K562 (cell line): ENCODE results near the gene RNF187. TPM values are rescaled to one million over a fixed set of nuclear protein-coding genes. Genes with fewer than 3 reads are reported as not detected.

Experiments
- ESRRB ChIP-seq: fragments of 250-450 bp; sonication (Bioruptor Pico); IDR thresholded peaks from 2 replicates; pipeline ENCODE4 v1.5.0; 2020; ENCODE audit warnings: mild to moderate bottlenecking, moderate library complexity, borderline replicate concordance
- FOXA3 ChIP-seq, 2 experiments: fragments of 450-650 bp in 1 of 2; sonication (generic) in 1 of 2; formaldehyde crosslinking; IDR thresholded peaks in 1 of 2; conservative IDR thresholded peaks in 1 of 2; 2 replicates each; pipeline versions ENCODE4 v1.4.0 to v1.8.0; 2020 to 2022; ENCODE audit warnings: mild to moderate bottlenecking in 2 of 2, missing genetic modification reagents in 1 of 2
- GTF2E2 ChIP-seq: fragments of 200-800 bp; sonication (Bioruptor generic); IDR thresholded peaks from 2 replicates; pipeline ENCODE4 v1.6.1; 2016; ENCODE audit warnings: missing genetic modification characterization, missing compliant biosample characterization
- HIVEP1 ChIP-seq: fragments of 250-450 bp; sonication (Bioruptor Pico); IDR thresholded peaks from 2 replicates; pipeline ENCODE4 v1.4.0; 2020; ENCODE audit warnings: mild to moderate bottlenecking
- MNT ChIP-seq, 2 experiments: fragments of 450-650 bp; conservative IDR thresholded peaks; 2 replicates each; pipeline ENCODE4 v1.6.1; 2017; ENCODE audit warnings: mild to moderate bottlenecking in 2 of 2, moderate library complexity in 2 of 2
- NCOR1 ChIP-seq: fragments of 450-650 bp; IDR thresholded peaks from 2 replicates; pipeline ENCODE4 v1.6.1; 2016; ENCODE audit warnings: mild to moderate bottlenecking, moderate library complexity
- NFRKB ChIP-seq: fragments of 450-650 bp; IDR thresholded peaks from 2 replicates; pipeline ENCODE4 v1.6.1; 2016; ENCODE audit warnings: low read depth
- POLR2G ChIP-seq: fragments of 200-400 bp; formaldehyde crosslinking; IDR thresholded peaks from 2 replicates; pipeline ENCODE4 v1.6.1; 2017; ENCODE audit warnings: low read depth, mild to moderate bottlenecking, antibody characterized with exemption, low read length, moderate library complexity
- POU5F1 ChIP-seq: fragments of 150-350 bp; IDR thresholded peaks from 2 replicates; pipeline ENCODE4 v1.6.1; 2014; ENCODE audit warnings: borderline replicate concordance, low read length, low read depth, mild to moderate bottlenecking; ENCODE audit not compliant: partially characterized antibody
- SMARCE1 ChIP-seq: fragments of 450-650 bp; IDR thresholded peaks from 2 replicates; pipeline ENCODE4 v1.7.1; 2016; ENCODE audit warnings: mild to moderate bottlenecking
- SOX6 ChIP-seq: fragments of 450-650 bp; IDR thresholded peaks from 2 replicates; pipeline ENCODE4 v1.6.1; 2014; ENCODE audit warnings: mild to moderate bottlenecking
- TCF15 ChIP-seq: fragments of 250-450 bp; sonication (Bioruptor Pico); IDR thresholded peaks from 2 replicates; pipeline ENCODE4 v1.8.0; 2022; ENCODE audit warnings: moderate library complexity, mild to moderate bottlenecking, inconsistent platforms
- TFE3 ChIP-seq: fragments of 450-650 bp; formaldehyde crosslinking; IDR thresholded peaks from 2 replicates; pipeline ENCODE4 v1.4.0; 2020; ENCODE audit warnings: mild to moderate bottlenecking, mixed read lengths
- ZEB2 ChIP-seq: fragments of 450-650 bp; IDR thresholded peaks from 2 replicates; pipeline ENCODE4 v1.6.1; 2016
- ZFP91 ChIP-seq: sonication (generic); formaldehyde crosslinking; IDR thresholded peaks from 2 replicates; pipeline ENCODE4 v1.8.0; 2022; ENCODE audit warnings: mild to moderate bottlenecking, missing genetic modification reagents
- ZKSCAN8 ChIP-seq: fragments of 200-800 bp; sonication (Bioruptor generic); IDR thresholded peaks from 2 replicates; pipeline ENCODE4 v1.6.1; 2016; ENCODE audit warnings: missing genetic modification characterization, missing compliant biosample characterization
- ZNF217 ChIP-seq: sonication (generic); formaldehyde crosslinking; IDR thresholded peaks from 2 replicates; pipeline ENCODE4 v1.8.0; 2022; ENCODE audit warnings: mild to moderate bottlenecking, missing genetic modification reagents
- ZNF445 ChIP-seq: fragments of 250-450 bp; sonication (Bioruptor Pico); IDR thresholded peaks from 2 replicates; pipeline ENCODE4 v1.4.0; 2020; ENCODE audit warnings: low read depth, mild to moderate bottlenecking, moderate library complexity
- ZNF512 ChIP-seq: IDR thresholded peaks from 2 replicates; pipeline ENCODE4 v1.6.1; 2016; ENCODE audit warnings: missing genetic modification characterization, missing compliant biosample characterization
- ZNF668 ChIP-seq: fragments of 250-450 bp; sonication (Bioruptor Pico); IDR thresholded peaks from 2 replicates; pipeline ENCODE4 v1.8.0; 2022; ENCODE audit warnings: mild to moderate bottlenecking, inconsistent platforms
- ZNF76 ChIP-seq: fragments of 250-450 bp; sonication (Bioruptor Pico); IDR thresholded peaks from 2 replicates; pipeline ENCODE4 v1.4.0; 2020; ENCODE audit warnings: mild to moderate bottlenecking, moderate library complexity, borderline replicate concordance
- ZSCAN32 ChIP-seq: fragments of 450-650 bp; formaldehyde crosslinking; IDR thresholded peaks from 2 replicates; pipeline ENCODE4 v1.4.0; 2020; ENCODE audit warnings: mild to moderate bottlenecking, moderate library complexity
- polyA plus RNA-seq, 8 experiments: library from polyadenylated mRNA; depleted of rRNA in 4 of 8; stranded (reverse) in 5 of 8; unstranded in 3 of 8; fragments of >200 nt; fragmentation: Nextera tagmentation in 2 of 8; fragmentation: Illumina TruSeq in 1 of 8; extraction: Ambion mirVana in 2 of 8; extraction: Trizol in 1 of 8; gene quantifications; 2 replicates each; pipeline versions ENCODE4 v1.2.1 to v1.2.3, GENCODE V29; 2011 to 2014; ENCODE audit warnings: inconsistent platforms in 1 of 8, missing spikeins in 1 of 8
- total RNA-seq, 7 experiments: library from RNA; depleted of rRNA in 6 of 7; stranded (reverse); fragments of >200 nt in 6 of 7; fragmentation: Illumina TruSeq in 2 of 7; extraction: Trizol in 2 of 7; gene quantifications; 2 replicates each; pipeline versions ENCODE4 v1.2.1 to v1.2.3, GENCODE V29; 2011 to 2021; ENCODE audit warnings: low replicate concordance in 1 of 7

RNF187 gene
- total and polyA plus RNA-seq, 9 of the 15 experiments (the other 6 are each of a cell fraction or from before 2014, with no cell fraction given): 2.3 to 119 (median 41.9) TPM

GRCh38 chr1:228513236-228513900 is 26.2 kb downstream of the RNF187 start (continued):
- no peak for TF ChIP-seq ZNF512 (tag)
- peak; percentile 49; the same call in 1 of the 2 replicates for TF ChIP-seq TCF15 (CRISPR knock-in tag)
- peak in 1 of 2 experiments; percentile 69; a peak in 1 of 4 replicates for TF ChIP-seq FOXA3 (CRISPR knock-in tag; conservative IDR thresholded peaks at IDR 0.05 in 1 of 2, IDR thresholded peaks at IDR 0.05 in 1 of 2)
- peak; percentile 93 for TF ChIP-seq ZKSCAN8 (CRISPR knock-in tag)
- TF ChIP-seq ZEB2: peak; percentile 98
- TF ChIP-seq ZSCAN32 (CRISPR knock-in tag): peak; percentile 83
- TF ChIP-seq SOX6: peak; percentile 99
- no peak for TF ChIP-seq ESRRB (CRISPR knock-in tag)
- TF ChIP-seq POLR2G: no peak
- 0 out of 2 replicates have a peak, but pooled peaks have one; percentile 53 for TF ChIP-seq ZNF445 (CRISPR knock-in tag)
- 0 out of 2 replicates have a peak, but pooled peaks have one; percentile 35 for TF ChIP-seq NFRKB
- TF ChIP-seq NCOR1: peak; percentile 99
- TF ChIP-seq GTF2E2 (tag): no peak
- no peak for TF ChIP-seq HIVEP1 (CRISPR knock-in tag)
- TF ChIP-seq ZFP91 (CRISPR knock-in tag): no peak
- TF ChIP-seq ZNF76 (CRISPR knock-in tag): no peak
- peak; percentile 76 to 84 for TF ChIP-seq MNT (conservative IDR thresholded peaks at IDR 0.05)
- no peak for TF ChIP-seq POU5F1
- no peak for TF ChIP-seq ZNF217 (CRISPR knock-in tag)
- peak; percentile 99 for TF ChIP-seq SMARCE1
- no peak for TF ChIP-seq TFE3 (CRISPR knock-in tag)
- peak; percentile 93 for TF ChIP-seq ZNF668 (CRISPR knock-in tag)
